GM08714 (cell line): ENCODE measurements around the gene CFL1.

Source experiments
- H3K4me3 ChIP-seq: fragments of 200-500 bp; sonication (Bioruptor generic); 2 replicates; pipeline ENCODE4 v1.5.1; 2014; ENCODE audit warnings: mild to moderate bottlenecking, low read length, inconsistent platforms
- ZNF274 ChIP-seq: IDR thresholded peaks from 2 replicates; pipeline ENCODE4 v1.6.1; 2012; ENCODE audit warnings: mild to moderate bottlenecking, low read depth, low read length

CFL1 gene

GRCh38 chr11:65808744-65809341 lies 49.1 kb downstream of the CFL1 start:
- H3K4me3 ChIP-seq: no peak overlapping the region
- no peak for TF ChIP-seq ZNF274

GRCh38 chr11:65806979-65807378 lies 51.0 kb downstream of the CFL1 start:
- no peak overlapping the region for H3K4me3 ChIP-seq
- no peak for TF ChIP-seq ZNF274
